CD4-positive, alpha-beta T cell (primary cell): ENCODE measurements around the gene GFOD2. TPM values are rescaled to one million over a fixed set of nuclear protein-coding genes. Genes with fewer than 3 reads are reported as not detected.
A peak's percentile ranks its signal among the peaks of the same experiment; 100 is the strongest.

Source experiments
- ATAC-seq: fragments of 200-7000 bp; cut with Tn5 transposase; one replicate; pipeline ENCODE4 v1.10.0; 2022; ENCODE audit warnings: mild to moderate bottlenecking; ENCODE audit not compliant: poor library complexity
- CTCF ChIA-PET: fragments of 350-600 bp; sonication (Branson Sonifier 250); formaldehyde crosslinking; loops from one replicate; lab custom pipeline; 2021; ENCODE audit warnings: antibody characterized with exemption, inconsistent platforms; lab: Charles Lee
- POLR2A ChIA-PET: fragments of 350-600 bp; sonication (Branson Sonifier 250); formaldehyde crosslinking; loops from one replicate; lab custom pipeline; 2021; ENCODE audit warnings: antibody characterized with exemption, inconsistent platforms; lab: Charles Lee
- DNase-seq, 14 experiments: peaks; one replicate each; pipeline ENCODE4 v3.0.0-alpha.2; 2013 to 2020; ENCODE audit warnings: mixed read lengths in 2 of 14
- H3K27ac ChIP-seq, 2 donors: one replicate each; pipeline versions ENCODE4 v1.5.1 to v1.7.0; 2013; ENCODE audit warnings: low read length in 2 of 2, low read depth in 1 of 2, mild to moderate bottlenecking in 1 of 2
- H3K27me3 ChIP-seq, 2 experiments: 1 replicate in 1 of 2; 2 replicates in 1 of 2; pipeline versions ENCODE4 v1.6.1 to v1.7.0; 2013; ENCODE audit warnings: low read length in 2 of 2, control low read depth in 1 of 2, mild to moderate bottlenecking in 1 of 2, moderate library complexity in 1 of 2; ENCODE audit not compliant: insufficient read depth in 2 of 2, control insufficient read depth in 1 of 2
- H3K36me3 ChIP-seq: one replicate; pipeline ENCODE4 v1.6.1; 2013; ENCODE audit warnings: low read length, control low read depth; ENCODE audit not compliant: insufficient read depth
- H3K4me1 ChIP-seq: one replicate; pipeline ENCODE4 v1.6.1; 2013; ENCODE audit warnings: low read length, control low read depth; ENCODE audit not compliant: insufficient read depth
- H3K4me3 ChIP-seq: one replicate; pipeline ENCODE4 v1.5.1; 2013; ENCODE audit warnings: mild to moderate bottlenecking, low read length, moderate library complexity
- H3K9me3 ChIP-seq, 2 experiments: 1 replicate in 1 of 2; 2 replicates in 1 of 2; pipeline versions ENCODE4 v1.6.1 to v1.7.0; 2013; ENCODE audit warnings: low read length in 2 of 2, mild to moderate bottlenecking in 2 of 2, control low read depth in 1 of 2, moderate library complexity in 1 of 2; ENCODE audit not compliant: control insufficient read depth in 1 of 2, insufficient read depth in 1 of 2
- H3K27ac Mint-ChIP-seq: one replicate; pipeline ENCODE4 v1.8.0; 2020; ENCODE audit warnings: mixed read lengths
- H3K27me3 Mint-ChIP-seq: one replicate; pipeline ENCODE4 v1.8.0; 2021; ENCODE audit warnings: mixed read lengths
- H3K36me3 Mint-ChIP-seq: one replicate; pipeline ENCODE4 v1.8.0; 2021; ENCODE audit warnings: low read depth, mixed read lengths
- H3K4me1 Mint-ChIP-seq: one replicate; pipeline ENCODE4 v1.8.0; 2021; ENCODE audit warnings: low read depth, mixed read lengths
- H3K4me3 Mint-ChIP-seq: one replicate; pipeline ENCODE4 v1.8.0; 2020; ENCODE audit warnings: mild to moderate bottlenecking, mixed read lengths
- H3K9me3 Mint-ChIP-seq: one replicate; pipeline ENCODE4 v1.8.0; 2020; ENCODE audit warnings: mixed read lengths
- CTCF ChIP-seq: fragments of 200-600 bp; IDR thresholded peaks from one replicate; pipeline ENCODE4 v1.8.0; 2022; ENCODE audit warnings: antibody characterized with exemption, mild to moderate bottlenecking
- intact Hi-C, 2 experiments: fragments of 100-400 bp; cut with DNase I in 1 of 2; cut with micrococcal nuclease in 1 of 2; formaldehyde crosslinking; loops; one replicate each; pipeline versions ENCODE4 v1.15.1 to v1.9.0; 2023 to 2025; cut with DNase I, micrococcal nuclease
- total RNA-seq, 174 experiments: library from RNA in 2 of 174; stranded (reverse) in 2 of 174; gene quantifications; one replicate each; pipeline ENCODE4 v1.2.3 and lab custom pipeline; 2021 to 2026

Gene GFOD2
- total RNA-seq, 2 experiments from 2014 or later, result 2.8 to 3.7 TPM

- H3K27ac Mint-ChIP-seq, result peak overlapping the region; percentile 79
- ATAC-seq (no peak), DNase-seq (peak in 1 of 14 experiments; percentile 32)
- no peaks in the 10 kb centered on the region for H3K27me3 ChIP-seq
- H3K4me3 Mint-ChIP-seq, result peak overlapping the region; percentile 79
- H3K9me3 ChIP-seq, result no peaks in the 10 kb centered on the region
- H3K36me3 Mint-ChIP-seq, result peaks cover 23% of the 10 kb centered on the region
- H3K4me1 ChIP-seq, result peaks cover 36% of the 10 kb centered on the region
- peak overlapping the region in 1 of 2 donors; percentile 83 for H3K27ac ChIP-seq
- H3K4me3 ChIP-seq, result no peak overlapping the region
- TF ChIP-seq CTCF, result no peak
- H3K9me3 Mint-ChIP-seq, result no peaks in the 10 kb centered on the region
- ChIA-PET CTCF (interaction anchor here (0.6 to 7.4 kb wide), 10 partner anchors 24 to 1190 kb away, joined by 3 to 65 read pairs (median 7); partner anchors contain the start of gene CTCF), POLR2A (interaction anchor here (1.3 to 5.8 kb wide), 7 partner anchors 15 to 436 kb away, joined by 3 to 90 read pairs (median 24); partner anchors contain the start of genes ACD and CTCF)
- peaks cover 28% of the 10 kb centered on the region for H3K36me3 ChIP-seq
- no peaks in the 10 kb centered on the region for H3K4me1 Mint-ChIP-seq
- no peaks in the 10 kb centered on the region for H3K27me3 Mint-ChIP-seq
- intact Hi-C loops, result loop anchor here (1.0 kb wide), 5 partner anchors 23 to 123 kb away; partner anchors contain the start of gene CTCF (in 1 of the 2)
These were observed 75.1 kb downstream of the GFOD2 start for GRCh38 chr16:67644038-67644437.

GRCh38 chr16:67641779-67642708 is 77.1 kb downstream of the GFOD2 start:
- peaks cover 31% of the 10 kb centered on the region for H3K4me1 ChIP-seq
- H3K27me3 Mint-ChIP-seq, result no peaks in the 10 kb centered on the region
- H3K36me3 Mint-ChIP-seq, result peaks cover 33% of the 10 kb centered on the region
- no peaks in the 10 kb centered on the region for H3K9me3 ChIP-seq
- H3K4me3 ChIP-seq, result no peak overlapping the region
- H3K4me3 Mint-ChIP-seq, result no peak overlapping the region
- H3K9me3 Mint-ChIP-seq, result no peaks in the 10 kb centered on the region
- no peak overlapping the region for H3K27ac ChIP-seq
- intact Hi-C loops, result no loop called here
- DNase-seq (no peak), ATAC-seq (no peak)
- H3K36me3 ChIP-seq, result peaks cover 29% of the 10 kb centered on the region
- ChIA-PET CTCF (interaction anchor here (1.5 to 7.4 kb wide), 3 partner anchors 94 to 161 kb away, joined by 3 to 65 read pairs (median 49); partner anchors contain the start of gene ATP6V0D1), POLR2A (interaction anchor here (0.8 to 5.3 kb wide), 4 partner anchors 79 to 113 kb away, joined by 3 to 90 read pairs (median 39); partner anchors contain the start of genes CTCF and RIPOR1)
- no peak for TF ChIP-seq CTCF
- no peak overlapping the region for H3K27ac Mint-ChIP-seq
- no peaks in the 10 kb centered on the region for H3K27me3 ChIP-seq
- H3K4me1 Mint-ChIP-seq, result no peaks in the 10 kb centered on the region

- no peak overlapping the region for H3K4me3 ChIP-seq
- no peaks in the 10 kb centered on the region for H3K4me1 ChIP-seq
- ChIA-PET CTCF (interaction anchor here (1.7 kb wide), 1 partner anchor 117 kb away, joined by 8 read pairs; no protein-coding TSS in a partner anchor), POLR2A (no interaction called here)
- Mint-ChIP-seq H3K9me3 (no peaks in the 10 kb centered on the region), H3K27ac (no peak overlapping the region), H3K4me3 (no peak overlapping the region), H3K27me3 (no peaks in the 10 kb centered on the region), H3K4me1 (no peaks in the 10 kb centered on the region), H3K36me3 (peaks cover 46% of the 10 kb centered on the region)
- no peak for DNase-seq
- no peaks in the 10 kb centered on the region for H3K27me3 ChIP-seq
- no peak for ATAC-seq
- peak overlapping the region in 1 of 2 donors; percentile 86 for H3K27ac ChIP-seq
- no peaks in the 10 kb centered on the region for H3K9me3 ChIP-seq
- intact Hi-C loops, result no loop called here
- TF ChIP-seq CTCF, result no peak
- peaks cover 55% of the 10 kb centered on the region for H3K36me3 ChIP-seq
These were observed 81.5 kb downstream of the GFOD2 start for GRCh38 chr16:67637625-67638024.
